SK-N-MC (cell line): ENCODE measurements around the gene STRN.

Source experiments
- EZH2 ChIP-seq: fragments of 200-600 bp; sonication (generic); IDR thresholded peaks from one replicate; pipeline ENCODE4 v1.6.1; 2017; ENCODE audit warnings: antibody characterized with exemption
- POLR2AphosphoS5 ChIP-seq: IDR thresholded peaks from 2 replicates; pipeline ENCODE4 v1.6.1; 2012; ENCODE audit warnings: mild to moderate bottlenecking, low read depth, low read length, borderline replicate concordance

DNA sequence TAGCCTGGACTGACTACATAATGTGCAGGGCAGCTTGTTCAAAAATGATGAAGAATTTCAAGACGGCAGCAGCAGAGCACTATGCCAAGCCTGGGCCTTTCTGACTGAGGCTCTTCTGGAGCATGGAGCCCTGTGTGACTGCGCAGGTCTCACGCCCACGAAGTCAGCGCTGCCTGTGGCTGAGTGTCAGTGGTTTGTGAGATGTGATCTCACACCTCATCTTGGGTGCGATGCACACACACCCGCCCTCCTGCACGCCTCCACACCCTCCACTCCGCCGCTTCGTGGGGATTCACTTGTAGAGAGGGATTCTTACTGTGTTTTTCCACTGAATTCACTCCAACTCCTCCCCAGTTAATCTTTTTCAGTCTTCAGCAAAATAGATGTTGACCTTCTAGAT lies 166.0 kb downstream of the STRN start:
- TF ChIP-seq EZH2 (no peak), POLR2AphosphoS5 (no peak)
